ENCODE data around the gene CYP1A1. TPM values are rescaled to one million over a fixed set of nuclear protein-coding genes. Genes with fewer than 3 reads are reported as not detected.
"Not testable (repeated sequence)": the region's sequence is repeated elsewhere in the genome, so short reads cannot be mapped to it uniquely, and the experiment has no call there.

The CYP1A1 gene
- total and polyA plus RNA-seq, 4 donors = 0.19 to 4.4 (median 1.2) TPM

DNA sequence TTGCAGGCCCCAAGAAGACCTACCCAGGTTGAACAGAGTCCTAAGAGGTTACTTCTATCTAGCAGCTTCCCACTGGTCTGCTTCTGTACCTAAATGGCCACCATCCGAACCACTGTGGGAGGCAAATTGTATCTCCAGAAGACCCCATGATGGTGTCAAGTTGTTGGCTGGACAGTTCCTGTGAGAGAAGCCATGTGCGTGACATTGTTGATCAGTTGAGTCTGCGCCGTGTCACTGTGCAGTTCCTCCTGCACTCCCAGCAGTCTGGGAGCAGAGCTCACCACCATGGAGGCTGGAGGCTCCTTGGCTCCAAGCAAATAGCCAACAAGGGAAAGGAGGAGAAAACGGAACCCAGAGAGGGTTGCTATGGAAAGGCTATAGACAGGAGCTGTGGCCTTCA, 7.5 kb upstream of the CYP1A1 start:
- H3K27me3 ChIP-seq (ENCODE audit: control insufficient read depth in 4 of 4, insufficient read depth in 4 of 4, low read length in 3 of 4) = no peaks in the 10 kb centered on the region
- no peaks in the 10 kb centered on the region for H3K36me3 ChIP-seq (ENCODE audit: control insufficient read depth in 4 of 4, insufficient read depth in 3 of 4, low read depth in 1 of 4, low read length in 3 of 4)
- H3K9me3 ChIP-seq (ENCODE audit: control insufficient read depth in 4 of 4, low read length in 3 of 4) = no peaks in the 10 kb centered on the region
- H3K4me3 ChIP-seq (ENCODE audit: low read depth in 1 of 3, low read length in 3 of 3) = no peak overlapping the region
- WGBS = 92% methylated on average over 5 of the region's 5 CpGs
- TF ChIP-seq TAF1 (conservative IDR thresholded peaks at IDR 0.05) = no peak
- TF ChIP-seq, protein P1, sequence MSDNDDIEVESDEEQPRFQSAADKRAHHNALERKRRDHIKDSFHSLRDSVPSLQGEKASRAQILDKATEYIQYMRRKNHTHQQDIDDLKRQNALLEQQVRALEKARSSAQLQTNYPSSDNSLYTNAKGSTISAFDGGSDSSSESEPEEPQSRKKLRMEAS (IDR thresholded peaks at IDR 0.05) = no peak
- TF ChIP-seq GABPA (IDR thresholded peaks at IDR 0.05 in 1 of 2, conservative IDR thresholded peaks at IDR 0.05 in 1 of 2) = no peak
- TF ChIP-seq HNF4G (IDR thresholded peaks at IDR 0.05) = no peak
- TF ChIP-seq NR2F2 (IDR thresholded peaks at IDR 0.05) = no peak
- TF ChIP-seq, protein P2, sequence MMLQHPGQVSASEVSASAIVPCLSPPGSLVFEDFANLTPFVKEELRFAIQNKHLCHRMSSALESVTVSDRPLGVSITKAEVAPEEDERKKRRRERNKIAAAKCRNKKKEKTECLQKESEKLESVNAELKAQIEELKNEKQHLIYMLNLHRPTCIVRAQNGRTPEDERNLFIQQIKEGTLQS (IDR thresholded peaks at IDR 0.05) = no peak
- H3K27ac ChIP-seq (ENCODE audit: low read depth in 1 of 2, low read length in 2 of 2) = no peak overlapping the region
- H3K4me1 ChIP-seq (ENCODE audit: control insufficient read depth in 4 of 4, insufficient read depth in 4 of 4, low read length in 3 of 4) = peaks cover 5 to 49% (median 31%) of the 10 kb centered on the region in 4 donors
- no peak overlapping the region for H3K9ac ChIP-seq (ENCODE audit: low read depth in 1 of 2, low read length in 2 of 2)
- DNase-seq (ENCODE audit: low spot score) = no peak

DNA sequence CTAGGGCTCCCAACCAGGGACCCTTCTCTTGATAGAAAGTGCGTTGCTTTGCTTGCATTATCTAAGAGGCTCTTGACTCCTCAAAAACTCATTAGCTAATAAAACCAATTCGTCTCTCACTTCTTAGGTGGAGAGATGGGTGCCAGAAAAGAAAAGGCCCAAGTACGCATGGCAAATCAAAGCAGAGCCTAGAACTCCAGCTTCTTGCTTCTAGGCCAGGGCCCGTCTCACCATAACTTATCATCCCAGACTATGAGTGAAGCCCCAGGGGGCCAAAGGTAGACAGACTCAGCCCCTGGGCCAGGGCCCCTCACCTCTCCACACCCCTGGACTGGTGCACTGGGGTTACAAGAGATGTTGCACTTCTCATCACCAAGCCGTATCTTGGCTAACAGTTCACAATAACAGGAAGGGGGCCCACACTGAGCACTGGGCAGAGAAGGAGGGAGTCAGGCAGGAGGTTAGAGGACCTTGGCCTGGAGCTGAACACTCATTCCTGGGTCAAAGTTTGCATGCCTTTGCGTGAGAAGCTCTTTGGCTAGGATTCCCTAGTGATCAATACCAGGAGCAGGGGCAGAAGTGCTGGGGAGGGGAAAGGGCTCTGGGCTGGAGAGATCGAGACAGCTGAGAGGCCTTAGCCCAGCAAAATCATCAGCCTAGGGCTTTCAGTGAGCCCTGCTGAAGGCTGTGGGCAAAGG, 5.4 kb upstream of the CYP1A1 start:
- Histone ChIP-seq H3K9me3 (ENCODE audit: control insufficient read depth in 4 of 4, low read length in 3 of 4) (no peaks in the 10 kb centered on the region), H3K27ac (ENCODE audit: low read depth in 1 of 2, low read length in 2 of 2) (peak overlapping the region; percentile 46 to 56), H3K4me3 (ENCODE audit: low read depth in 1 of 3, low read length in 3 of 3) (no peak overlapping the region), H3K9ac (ENCODE audit: low read depth in 1 of 2, low read length in 2 of 2) (no peak overlapping the region), H3K36me3 (ENCODE audit: control insufficient read depth in 4 of 4, insufficient read depth in 3 of 4, low read depth in 1 of 4, low read length in 3 of 4) (no peaks in the 10 kb centered on the region), H3K27me3 (ENCODE audit: control insufficient read depth in 4 of 4, insufficient read depth in 4 of 4, low read length in 3 of 4) (no peaks in the 10 kb centered on the region), H3K4me1 (ENCODE audit: control insufficient read depth in 4 of 4, insufficient read depth in 4 of 4, low read length in 3 of 4) (peaks cover 9 to 61% (median 42%) of the 10 kb centered on the region in 4 donors)
- WGBS = 49% methylated on average over 7 of the region's 7 CpGs
- TF ChIP-seq GABPA (IDR thresholded peaks at IDR 0.05 in 1 of 2, conservative IDR thresholded peaks at IDR 0.05 in 1 of 2) = no peak
- peak; percentile 95 to 97 for TF ChIP-seq HNF4A (conservative IDR thresholded peaks at IDR 0.05)
- peak; percentile 87 to 92 for TF ChIP-seq RXRA (IDR thresholded peaks at IDR 0.05)
- TF ChIP-seq FOXA1 (IDR thresholded peaks at IDR 0.05) = no peak
- TF ChIP-seq HNF4G (IDR thresholded peaks at IDR 0.05) = peak; percentile 85
- TF ChIP-seq, protein P3, sequence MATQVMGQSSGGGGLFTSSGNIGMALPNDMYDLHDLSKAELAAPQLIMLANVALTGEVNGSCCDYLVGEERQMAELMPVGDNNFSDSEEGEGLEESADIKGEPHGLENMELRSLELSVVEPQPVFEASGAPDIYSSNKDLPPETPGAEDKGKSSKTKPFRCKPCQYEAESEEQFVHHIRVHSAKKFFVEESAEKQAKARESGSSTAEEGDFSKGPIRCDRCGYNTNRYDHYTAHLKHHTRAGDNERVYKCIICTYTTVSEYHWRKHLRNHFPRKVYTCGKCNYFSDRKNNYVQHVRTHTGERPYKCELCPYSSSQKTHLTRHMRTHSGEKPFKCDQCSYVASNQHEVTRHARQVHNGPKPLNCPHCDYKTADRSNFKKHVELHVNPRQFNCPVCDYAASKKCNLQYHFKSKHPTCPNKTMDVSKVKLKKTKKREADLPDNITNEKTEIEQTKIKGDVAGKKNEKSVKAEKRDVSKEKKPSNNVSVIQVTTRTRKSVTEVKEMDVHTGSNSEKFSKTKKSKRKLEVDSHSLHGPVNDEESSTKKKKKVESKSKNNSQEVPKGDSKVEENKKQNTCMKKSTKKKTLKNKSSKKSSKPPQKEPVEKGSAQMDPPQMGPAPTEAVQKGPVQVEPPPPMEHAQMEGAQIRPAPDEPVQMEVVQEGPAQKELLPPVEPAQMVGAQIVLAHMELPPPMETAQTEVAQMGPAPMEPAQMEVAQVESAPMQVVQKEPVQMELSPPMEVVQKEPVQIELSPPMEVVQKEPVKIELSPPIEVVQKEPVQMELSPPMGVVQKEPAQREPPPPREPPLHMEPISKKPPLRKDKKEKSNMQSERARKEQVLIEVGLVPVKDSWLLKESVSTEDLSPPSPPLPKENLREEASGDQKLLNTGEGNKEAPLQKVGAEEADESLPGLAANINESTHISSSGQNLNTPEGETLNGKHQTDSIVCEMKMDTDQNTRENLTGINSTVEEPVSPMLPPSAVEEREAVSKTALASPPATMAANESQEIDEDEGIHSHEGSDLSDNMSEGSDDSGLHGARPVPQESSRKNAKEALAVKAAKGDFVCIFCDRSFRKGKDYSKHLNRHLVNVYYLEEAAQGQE (IDR thresholded peaks at IDR 0.05) = no peak
- no peak for TF ChIP-seq TAF1 (conservative IDR thresholded peaks at IDR 0.05)
- TF ChIP-seq RAD21 (IDR thresholded peaks at IDR 0.05) = peak; percentile 19 to 45
- no peak for TF ChIP-seq YY1 (IDR thresholded peaks at IDR 0.05)
- peak; percentile 86 for TF ChIP-seq SP1 (IDR thresholded peaks at IDR 0.05)
- TF ChIP-seq FOXA2 (IDR thresholded peaks at IDR 0.05) = peak; percentile 46
- TF ChIP-seq NR2F2 (IDR thresholded peaks at IDR 0.05) = peak; percentile 61
- peak; percentile 20 to 69 for TF ChIP-seq JUND (IDR thresholded peaks at IDR 0.05)
- TF ChIP-seq, protein P2 (IDR thresholded peaks at IDR 0.05) = peak; percentile 17
- TF ChIP-seq, protein P1 (IDR thresholded peaks at IDR 0.05) = peak; percentile 85
- no peak for TF ChIP-seq EGR1 (IDR thresholded peaks at IDR 0.05; ENCODE audit: low read depth in 2 of 2)
- TF ChIP-seq, protein P4, sequence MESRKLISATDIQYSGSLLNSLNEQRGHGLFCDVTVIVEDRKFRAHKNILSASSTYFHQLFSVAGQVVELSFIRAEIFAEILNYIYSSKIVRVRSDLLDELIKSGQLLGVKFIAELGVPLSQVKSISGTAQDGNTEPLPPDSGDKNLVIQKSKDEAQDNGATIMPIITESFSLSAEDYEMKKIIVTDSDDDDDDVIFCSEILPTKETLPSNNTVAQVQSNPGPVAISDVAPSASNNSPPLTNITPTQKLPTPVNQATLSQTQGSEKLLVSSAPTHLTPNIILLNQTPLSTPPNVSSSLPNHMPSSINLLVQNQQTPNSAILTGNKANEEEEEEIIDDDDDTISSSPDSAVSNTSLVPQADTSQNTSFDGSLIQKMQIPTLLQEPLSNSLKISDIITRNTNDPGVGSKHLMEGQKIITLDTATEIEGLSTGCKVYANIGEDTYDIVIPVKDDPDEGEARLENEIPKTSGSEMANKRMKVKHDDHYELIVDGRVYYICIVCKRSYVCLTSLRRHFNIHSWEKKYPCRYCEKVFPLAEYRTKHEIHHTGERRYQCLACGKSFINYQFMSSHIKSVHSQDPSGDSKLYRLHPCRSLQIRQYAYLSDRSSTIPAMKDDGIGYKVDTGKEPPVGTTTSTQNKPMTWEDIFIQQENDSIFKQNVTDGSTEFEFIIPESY (IDR thresholded peaks at IDR 0.05) = no peak
- TF ChIP-seq, protein P5, sequence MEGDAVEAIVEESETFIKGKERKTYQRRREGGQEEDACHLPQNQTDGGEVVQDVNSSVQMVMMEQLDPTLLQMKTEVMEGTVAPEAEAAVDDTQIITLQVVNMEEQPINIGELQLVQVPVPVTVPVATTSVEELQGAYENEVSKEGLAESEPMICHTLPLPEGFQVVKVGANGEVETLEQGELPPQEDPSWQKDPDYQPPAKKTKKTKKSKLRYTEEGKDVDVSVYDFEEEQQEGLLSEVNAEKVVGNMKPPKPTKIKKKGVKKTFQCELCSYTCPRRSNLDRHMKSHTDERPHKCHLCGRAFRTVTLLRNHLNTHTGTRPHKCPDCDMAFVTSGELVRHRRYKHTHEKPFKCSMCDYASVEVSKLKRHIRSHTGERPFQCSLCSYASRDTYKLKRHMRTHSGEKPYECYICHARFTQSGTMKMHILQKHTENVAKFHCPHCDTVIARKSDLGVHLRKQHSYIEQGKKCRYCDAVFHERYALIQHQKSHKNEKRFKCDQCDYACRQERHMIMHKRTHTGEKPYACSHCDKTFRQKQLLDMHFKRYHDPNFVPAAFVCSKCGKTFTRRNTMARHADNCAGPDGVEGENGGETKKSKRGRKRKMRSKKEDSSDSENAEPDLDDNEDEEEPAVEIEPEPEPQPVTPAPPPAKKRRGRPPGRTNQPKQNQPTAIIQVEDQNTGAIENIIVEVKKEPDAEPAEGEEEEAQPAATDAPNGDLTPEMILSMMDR (IDR thresholded peaks at IDR 0.05; ENCODE audit: low read depth, low read length, missing input control) = no peak
- no peak for DNase-seq (ENCODE audit: low spot score)

DNA sequence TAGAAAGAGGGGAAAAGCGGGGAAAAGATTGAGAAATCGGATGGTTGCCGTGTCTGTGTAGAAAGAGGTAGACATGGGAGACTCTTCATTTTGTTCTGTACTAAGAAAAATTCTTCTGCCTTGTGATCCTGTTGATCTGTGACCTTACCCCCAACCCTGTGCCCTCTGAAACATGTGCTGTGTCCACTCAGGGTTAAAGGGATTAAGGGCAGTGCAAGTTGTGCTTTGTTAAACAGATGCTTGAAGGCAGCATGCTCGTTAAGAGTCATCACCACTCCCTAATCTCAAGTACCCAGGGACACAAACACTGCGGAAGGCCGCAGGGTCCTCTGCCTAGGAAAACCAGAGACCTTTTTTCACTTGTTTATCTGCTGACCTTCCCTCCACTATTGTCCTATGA, 4.0 kb upstream of the CYP1A1 start:
- 63% methylated on average over 6 of the region's 6 CpGs for WGBS
- peaks cover 9 to 60% (median 42%) of the 10 kb centered on the region in 4 donors for H3K4me1 ChIP-seq (ENCODE audit: control insufficient read depth in 4 of 4, insufficient read depth in 4 of 4, low read length in 3 of 4)
- H3K36me3 ChIP-seq (ENCODE audit: control insufficient read depth in 4 of 4, insufficient read depth in 3 of 4, low read depth in 1 of 4, low read length in 3 of 4); H3K4me3 ChIP-seq (ENCODE audit: low read depth in 1 of 3, low read length in 3 of 3); H3K9ac ChIP-seq (ENCODE audit: low read depth in 1 of 2, low read length in 2 of 2); H3K9me3 ChIP-seq (ENCODE audit: control insufficient read depth in 4 of 4, low read length in 3 of 4); H3K27ac ChIP-seq (ENCODE audit: low read depth in 1 of 2, low read length in 2 of 2); DNase-seq (ENCODE audit: low spot score); H3K27me3 ChIP-seq (ENCODE audit: control insufficient read depth in 4 of 4, insufficient read depth in 4 of 4, low read length in 3 of 4): not testable (repeated sequence)
